HG02885 (cell line): Measurements from ENCODE around the gene SPIRE1.

Source experiments
- ATAC-seq: cut with Tn5 transposase; IDR thresholded peaks from one replicate; pipeline ENCODE4 v1.9.1; 2021; ENCODE audit warnings: mild to moderate bottlenecking; ENCODE audit not compliant: unreplicated experiment, poor library complexity

Gene SPIRE1

GRCh38 chr18:12397793-12398192, 260.1 kb downstream of the SPIRE1 start:
- ATAC-seq = no peak

- ATAC-seq = no peak
These were observed 260.7 kb downstream of the SPIRE1 start for GRCh38 chr18:12397254-12397653.
